OCI-M2 (cell line): Measurements from ENCODE around the gene DNMBP.
"Not testable (repeated sequence)": the region's sequence is repeated elsewhere in the genome, so short reads cannot be mapped to it uniquely, and the experiment has no call there.

Source experiments
- DNase-seq: peaks from one replicate; lab custom pipeline; 2025; ENCODE audit not compliant: unreplicated experiment; lab: John Stamatoyannopoulos, UW

DNMBP gene

DNA sequence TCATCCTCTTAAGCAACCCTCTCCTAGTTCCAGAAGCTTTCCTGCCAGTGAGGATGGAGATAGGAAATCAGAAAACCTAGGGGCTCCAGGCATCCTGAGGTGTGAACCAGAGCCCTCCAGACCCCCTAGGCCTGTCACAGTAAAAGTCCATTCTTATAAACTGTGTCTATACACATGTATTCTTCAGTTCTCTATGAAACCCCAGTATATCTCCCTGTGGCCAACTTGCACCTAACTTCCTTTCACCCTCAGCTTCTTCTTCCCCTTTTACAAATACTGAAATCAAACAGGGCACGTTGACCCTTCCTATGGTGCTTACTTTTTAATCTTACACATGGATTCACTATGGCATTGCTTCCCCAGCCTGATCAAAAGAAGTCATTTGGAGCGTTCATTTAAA, 168.9 kb downstream of the DNMBP start:
- DNase-seq, result not testable (repeated sequence)

DNA sequence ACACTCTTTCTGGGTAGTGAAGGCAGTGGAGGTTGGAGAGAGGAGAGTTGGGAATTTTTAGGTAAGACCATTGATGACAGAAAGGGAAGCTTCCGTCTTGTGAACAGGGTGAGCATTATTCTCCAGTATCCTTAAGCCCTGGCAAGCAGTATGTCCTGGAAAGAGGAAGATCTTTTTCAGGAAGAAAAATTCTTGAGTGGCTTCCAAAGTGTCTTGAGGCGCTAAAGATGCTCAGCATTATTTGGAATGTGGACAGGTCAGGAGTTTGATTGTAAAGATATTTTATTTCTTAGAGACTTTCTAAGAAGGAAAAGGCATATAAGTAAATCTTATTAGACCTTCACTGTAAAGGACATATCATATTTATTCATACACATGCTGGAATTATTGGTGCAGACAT, 173.0 kb downstream of the DNMBP start:
- no peak for DNase-seq

DNA sequence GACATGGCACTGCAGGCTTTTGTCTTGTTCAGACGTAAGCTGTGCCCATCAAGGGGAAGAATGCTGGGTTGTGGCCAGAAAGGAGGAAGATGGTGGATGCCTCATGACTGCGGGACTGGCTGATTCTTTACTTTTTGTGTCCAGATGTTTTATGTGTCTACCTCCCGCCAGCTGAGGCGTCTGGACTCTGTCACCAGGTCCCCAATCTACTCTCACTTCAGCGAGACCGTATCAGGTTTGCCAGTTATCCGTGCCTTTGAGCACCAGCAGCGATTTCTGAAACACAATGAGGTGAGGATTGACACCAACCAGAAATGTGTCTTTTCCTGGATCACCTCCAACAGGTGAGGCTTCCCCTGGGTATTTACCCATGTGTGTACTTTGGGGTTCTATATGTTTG, 173.8 kb downstream of the DNMBP start:
- no peak for DNase-seq

DNA sequence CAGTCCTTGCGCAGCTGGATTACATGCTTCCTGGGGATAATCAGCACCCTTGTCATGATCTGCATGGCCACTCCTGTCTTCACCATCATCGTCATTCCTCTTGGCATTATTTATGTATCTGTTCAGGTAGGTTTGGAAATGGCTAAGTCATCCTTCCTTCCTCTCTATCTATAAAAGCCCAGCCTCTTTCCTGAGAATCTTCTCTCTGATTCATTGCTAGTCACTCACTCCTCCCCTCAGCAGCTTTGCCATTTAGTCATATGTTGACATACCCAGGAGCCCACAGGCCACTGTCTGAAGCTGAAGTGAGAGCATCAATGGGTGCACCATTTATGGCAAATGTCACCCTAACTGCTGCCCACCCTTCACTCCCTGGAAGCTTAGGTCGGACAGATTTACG, 175.3 kb downstream of the DNMBP start:
- no peak for DNase-seq

DNA sequence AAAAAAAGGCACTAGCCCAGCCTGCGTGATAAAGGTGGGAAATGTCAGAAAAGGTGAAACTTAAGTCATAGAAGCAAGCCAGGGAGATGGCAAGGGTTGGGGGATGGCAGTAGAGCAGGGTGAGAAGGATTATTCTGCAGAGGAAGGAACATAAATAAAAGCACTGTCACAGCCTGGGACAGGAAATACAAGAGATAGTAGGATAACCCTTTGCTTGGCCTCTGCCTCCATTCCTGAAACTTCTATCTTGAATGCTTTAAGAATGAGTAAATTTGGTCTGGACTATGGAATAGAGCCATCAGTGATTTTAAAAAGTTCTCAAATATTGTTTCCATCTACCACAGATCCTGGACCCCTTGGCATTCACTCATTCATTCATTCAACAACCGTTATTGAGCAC, 177.3 kb downstream of the DNMBP start:
- DNase-seq, result no peak

DNA sequence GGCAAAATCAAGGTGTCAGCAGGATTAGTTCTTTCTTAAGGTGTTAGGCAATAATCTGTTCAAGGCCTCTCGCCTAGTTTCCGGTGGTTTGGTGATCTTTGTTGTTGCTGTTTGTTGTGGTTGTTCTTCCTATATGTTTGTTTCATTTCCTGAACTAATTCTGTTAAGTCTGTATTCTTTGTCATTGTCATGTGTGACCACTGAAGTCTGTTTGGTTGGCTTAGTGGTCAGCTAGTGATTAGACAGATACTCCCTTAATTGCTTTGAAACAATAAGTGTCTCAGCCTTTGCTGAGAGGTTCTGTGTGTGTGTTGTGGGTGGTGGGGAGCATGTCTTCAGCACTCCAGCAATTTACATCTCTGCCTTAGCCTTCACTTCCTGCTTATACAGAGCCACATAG, 181.3 kb downstream of the DNMBP start:
- no peak for DNase-seq

DNA sequence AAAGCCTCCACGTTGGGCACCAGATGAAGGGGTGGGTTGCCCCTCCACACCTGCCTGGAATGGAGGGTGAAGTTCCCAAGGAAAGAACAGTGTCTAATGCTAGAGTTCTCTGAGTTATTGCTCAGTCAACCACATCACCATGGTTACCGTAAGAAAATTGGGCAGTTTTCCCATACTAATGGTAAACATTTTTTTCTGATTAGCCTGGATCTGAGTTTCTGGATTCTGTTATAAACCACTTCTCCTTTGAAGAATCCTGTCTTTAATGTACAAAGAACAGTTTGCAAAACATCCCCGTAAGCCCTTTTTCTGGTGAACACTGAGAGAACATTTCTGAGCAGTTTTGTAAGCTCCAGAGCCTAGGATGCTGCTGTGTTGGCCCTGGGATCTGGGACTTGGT, 181.8 kb downstream of the DNMBP start:
- no peak for DNase-seq
